Measurements from ENCODE around the gene TOX3.

The TOX3 gene

DNA sequence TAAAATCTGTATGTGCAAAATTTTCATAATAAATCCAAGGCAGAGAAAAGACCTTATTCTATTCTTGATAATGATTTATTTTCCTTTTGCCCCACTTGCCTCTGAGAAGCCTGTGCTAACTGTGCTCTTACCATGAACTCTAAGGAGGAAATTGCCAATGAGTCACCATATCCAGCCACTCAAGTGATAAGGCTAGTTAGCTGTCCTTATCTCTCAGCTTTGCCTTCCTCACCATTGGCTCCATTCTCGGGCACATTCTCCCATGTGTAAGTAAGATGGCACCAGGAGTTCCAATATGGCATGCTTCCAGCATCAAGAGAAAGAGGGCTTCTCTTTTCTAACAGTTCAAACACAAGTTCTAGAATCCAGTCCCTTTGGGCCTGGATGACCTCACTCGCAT lies 142.4 kb downstream of the TOX3 start:
- no peak for DNase-seq (ENCODE audit: low read depth in 2 of 2, low spot score in 1 of 2)

DNA sequence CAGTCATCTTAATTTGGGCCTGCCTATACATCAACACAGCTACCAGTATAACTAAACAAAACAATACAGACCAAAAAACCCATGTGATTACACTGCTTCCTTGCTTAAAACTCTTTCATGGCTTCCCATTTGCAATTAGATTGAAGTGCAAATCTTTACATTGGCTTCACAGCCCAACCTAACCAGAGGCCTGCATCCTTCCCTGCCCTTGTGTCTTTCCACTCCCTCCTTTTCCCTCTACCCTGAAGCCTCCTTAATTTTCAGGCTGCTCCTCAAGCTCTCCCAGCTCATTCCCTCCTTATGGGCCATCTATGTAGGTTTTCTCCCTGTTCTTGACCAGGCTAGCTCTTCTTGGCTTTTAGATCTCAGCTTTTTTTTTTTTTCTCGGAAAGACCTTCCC lies 147.8 kb downstream of the TOX3 start:
- DNase-seq (ENCODE audit: low read depth in 2 of 2, low spot score in 1 of 2) = no peak

DNA sequence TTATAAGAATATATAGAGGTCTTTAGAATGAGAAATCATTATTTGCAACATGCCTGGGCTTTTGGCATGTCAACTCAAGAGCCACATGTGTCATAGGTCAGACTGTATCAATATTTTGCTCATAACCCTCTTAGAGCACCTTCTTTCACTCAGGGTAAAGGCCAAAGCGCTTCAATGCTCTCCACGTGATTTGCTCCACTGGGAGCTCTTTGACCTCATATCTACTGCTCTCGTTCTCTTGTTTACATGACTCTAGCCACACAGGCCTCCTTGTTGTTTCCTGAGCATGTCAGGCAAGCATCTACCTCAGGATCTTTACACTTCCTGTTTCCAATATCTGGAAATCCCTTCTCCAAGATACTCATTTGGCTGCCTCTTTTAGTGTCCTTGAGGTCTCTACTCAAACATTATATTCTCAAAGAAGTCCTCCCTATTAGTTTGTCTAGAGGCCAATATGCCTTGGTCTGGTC lies 148.4 kb downstream of the TOX3 start:
- DNase-seq (ENCODE audit: low read depth in 2 of 2, low spot score in 1 of 2) = no peak

DNA sequence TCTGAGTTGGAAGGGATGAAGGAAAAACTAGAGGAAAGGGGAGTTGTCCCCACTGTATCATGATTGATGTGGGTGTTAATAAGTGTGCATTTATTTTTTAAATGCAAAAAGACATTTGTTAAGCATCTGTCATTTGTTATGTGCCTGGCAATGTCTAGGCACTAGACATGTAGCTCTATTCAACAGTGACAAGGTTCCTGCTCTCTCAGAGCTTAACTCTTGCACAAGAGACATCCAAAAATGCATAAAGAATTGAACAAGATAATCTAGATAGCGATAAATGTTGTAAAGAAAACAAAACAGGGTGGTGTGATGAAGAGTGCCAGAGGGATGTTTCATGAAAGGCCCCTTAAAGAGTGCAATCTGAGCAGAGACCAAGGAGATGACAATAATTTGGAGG lies 148.9 kb downstream of the TOX3 start:
- no peak for DNase-seq (ENCODE audit: low read depth in 2 of 2, low spot score in 1 of 2)

DNA sequence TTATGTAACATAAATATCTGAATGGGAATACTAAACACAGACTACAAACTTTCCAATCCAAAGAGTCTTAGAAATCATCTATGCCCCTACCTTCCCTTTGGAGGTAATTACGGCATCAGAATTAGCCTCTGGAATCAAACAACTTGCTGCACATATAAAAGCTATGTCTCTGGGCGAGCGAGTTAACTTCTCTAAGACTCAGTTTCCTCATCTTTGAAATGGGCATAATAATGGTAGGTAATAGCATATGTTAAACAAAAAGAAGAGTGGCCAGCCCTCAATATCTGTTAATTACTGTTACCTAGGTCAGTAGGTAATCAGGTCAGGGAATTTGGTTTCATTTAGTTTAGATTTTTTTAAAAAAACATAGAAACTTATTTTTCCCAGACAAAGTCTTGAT lies 153.5 kb downstream of the TOX3 start:
- DNase-seq (ENCODE audit: low read depth in 2 of 2, low spot score in 1 of 2) = no peak

DNA sequence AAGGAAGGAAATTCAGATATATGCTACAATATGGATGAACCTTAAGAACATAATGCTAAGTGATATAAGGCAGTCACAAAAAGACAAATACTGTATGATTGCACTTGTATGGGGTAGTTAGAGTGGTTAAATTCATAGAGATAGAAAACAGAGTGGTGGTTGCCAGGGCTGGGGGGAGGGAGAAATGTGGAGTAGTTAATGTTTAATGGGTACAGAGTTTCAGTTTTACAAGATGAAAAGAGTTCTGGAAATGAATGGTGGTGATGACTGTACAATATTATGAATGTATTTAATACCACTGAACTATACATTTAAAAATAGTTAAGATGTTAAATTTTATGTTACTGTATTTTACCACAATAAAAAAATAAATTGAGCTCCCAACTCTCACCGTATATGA lies 157.9 kb downstream of the TOX3 start:
- no peak for DNase-seq (ENCODE audit: low read depth in 2 of 2, low spot score in 1 of 2)

Measured in stimulated activated CD8-positive, alpha-beta memory T cell treated with anti-CD3 and anti-CD28 coated beads, Interleukin-4, amount 100 ng/mL, for 4 hours (primary cell).